Trophoblast cell (in vitro differentiated cells and primary cell): ENCODE data around the gene AKAP13.
A peak's percentile ranks its signal among the peaks of the same experiment; 100 is the strongest.

Experiments used
- DNase-seq, 2 donors: peaks; one replicate each; pipeline ENCODE4 v3.0.0-alpha.2; 2016
- H2AFZ ChIP-seq: 2 replicates; pipeline ENCODE4 v1.6.1; 2013; ENCODE audit warnings: low read length, moderate library complexity, mild to moderate bottlenecking; ENCODE audit not compliant: insufficient read depth, poor library complexity
- H2AK5ac ChIP-seq: 2 replicates; pipeline ENCODE4 v1.6.1; 2013; ENCODE audit warnings: mild to moderate bottlenecking, low read length
- H2BK120ac ChIP-seq: 2 replicates; pipeline ENCODE4 v1.6.1; 2013; ENCODE audit warnings: low read length, mild to moderate bottlenecking, moderate library complexity; ENCODE audit not compliant: insufficient read depth, poor library complexity
- H2BK12ac ChIP-seq: 2 replicates; pipeline ENCODE4 v1.6.1; 2013; ENCODE audit warnings: mild to moderate bottlenecking, low read length, moderate library complexity
- H2BK5ac ChIP-seq: 2 replicates; pipeline ENCODE4 v1.6.1; 2013; ENCODE audit warnings: low read length, low read depth, moderate library complexity, mild to moderate bottlenecking; ENCODE audit not compliant: poor library complexity
- H3K14ac ChIP-seq: 2 replicates; pipeline ENCODE4 v1.6.1; 2013; ENCODE audit warnings: mild to moderate bottlenecking, low read length
- H3K18ac ChIP-seq: 2 replicates; pipeline ENCODE4 v1.6.1; 2013; ENCODE audit warnings: mild to moderate bottlenecking, low read length
- H3K23ac ChIP-seq: 2 replicates; pipeline ENCODE4 v1.6.1; 2013; ENCODE audit warnings: low read length
- H3K27ac ChIP-seq: 2 replicates; pipeline ENCODE4 v1.5.1; 2013; ENCODE audit warnings: low read depth, mild to moderate bottlenecking, inconsistent platforms, low read length, moderate library complexity
- H3K27me3 ChIP-seq: 2 replicates; pipeline ENCODE4 v1.6.1; 2013; ENCODE audit warnings: inconsistent platforms, mild to moderate bottlenecking, low read length, moderate library complexity; ENCODE audit not compliant: insufficient read depth
- H3K36me3 ChIP-seq, 2 experiments: 1 replicate in 1 of 2; 2 replicates in 1 of 2; pipeline ENCODE4 v1.6.1; 2013; ENCODE audit warnings: low read length in 2 of 2, mild to moderate bottlenecking in 2 of 2, moderate library complexity in 1 of 2; ENCODE audit not compliant: insufficient read depth in 2 of 2, control insufficient read depth in 1 of 2
- H3K4ac ChIP-seq: 2 replicates; pipeline ENCODE4 v1.6.1; 2013; ENCODE audit warnings: low read depth, mild to moderate bottlenecking, low read length, moderate library complexity
- H3K4me1 ChIP-seq, 2 experiments: 1 replicate in 1 of 2; 2 replicates in 1 of 2; pipeline ENCODE4 v1.6.1; 2013; ENCODE audit warnings: low read length in 2 of 2, mild to moderate bottlenecking in 2 of 2, moderate library complexity in 1 of 2; ENCODE audit not compliant: insufficient read depth in 2 of 2, control insufficient read depth in 1 of 2
- H3K4me2 ChIP-seq: 2 replicates; pipeline ENCODE4 v1.6.1; 2013; ENCODE audit warnings: inconsistent platforms, mild to moderate bottlenecking, low read length, moderate library complexity
- H3K4me3 ChIP-seq: 2 replicates; pipeline ENCODE4 v1.5.1; 2013; ENCODE audit warnings: mild to moderate bottlenecking, low read depth, low read length, inconsistent platforms
- H3K79me1 ChIP-seq: one replicate; pipeline ENCODE4 v1.6.1; 2013; ENCODE audit warnings: low read length
- H3K79me2 ChIP-seq: 2 replicates; pipeline ENCODE4 v1.6.1; 2013; ENCODE audit warnings: low read length, mild to moderate bottlenecking; ENCODE audit not compliant: control insufficient read depth, insufficient read depth, poor library complexity
- H3K9ac ChIP-seq: 2 replicates; pipeline ENCODE4 v1.6.1; 2013; ENCODE audit warnings: mild to moderate bottlenecking, low read length
- H3K9me3 ChIP-seq: 2 replicates; pipeline ENCODE4 v1.6.1; 2013; ENCODE audit warnings: low read depth, mild to moderate bottlenecking, control low read depth, inconsistent platforms, low read length; ENCODE audit not compliant: insufficient read depth
- H4K12ac ChIP-seq: 2 replicates; pipeline ENCODE4 v1.6.1; 2013; ENCODE audit warnings: low read depth, mild to moderate bottlenecking, low read length, moderate library complexity
- H4K8ac ChIP-seq: 2 replicates; pipeline ENCODE4 v1.6.1; 2013; ENCODE audit warnings: low read depth, mild to moderate bottlenecking, low read length, moderate library complexity
- H4K91ac ChIP-seq: one replicate; pipeline ENCODE4 v1.6.1; 2013; ENCODE audit warnings: low read depth, mild to moderate bottlenecking, low read length, moderate library complexity
- WGBS: extraction: QIAGEN DNeasy Blood & Tissue Kit; methylation state at CpG from one replicate; pipeline ENCODE4 v1.1.7; 2013; ENCODE audit warnings: missing lambda C conversion rate; ENCODE audit not compliant: insufficient read length, insufficient coverage; ENCODE audit errors: extremely low coverage; 5-methylcytosine and 5-hydroxymethylcytosine counted together

Gene AKAP13

DNA sequence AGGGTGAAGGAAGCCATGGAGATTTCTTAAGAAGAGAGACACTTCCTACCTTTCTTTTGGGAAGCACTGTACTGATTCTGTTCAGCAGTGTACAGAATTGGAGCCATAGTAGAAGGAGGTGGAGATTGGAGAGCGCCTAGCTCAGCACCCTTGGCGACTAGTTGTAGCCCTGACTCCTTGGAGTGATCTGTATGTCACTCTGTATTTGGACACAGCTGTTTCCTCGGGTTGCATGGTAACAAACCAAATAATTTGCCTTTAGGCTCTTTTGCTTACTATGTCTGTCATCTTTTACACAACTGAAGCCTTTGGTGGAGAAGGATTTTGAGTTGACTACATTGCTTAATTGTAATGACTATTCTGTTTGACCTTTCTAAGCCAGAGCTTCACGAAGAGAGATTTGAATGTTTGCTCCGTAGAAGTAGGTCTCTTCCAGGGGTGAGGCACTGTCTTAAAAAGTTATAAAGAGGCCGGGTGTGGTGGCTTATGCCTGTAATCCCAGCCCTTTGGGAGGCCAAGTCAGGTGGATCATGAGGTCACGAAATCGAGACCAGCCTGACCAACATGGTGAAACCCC lies 77.1 kb downstream of the AKAP13 start:
- peaks cover 2 to 7% of the 10 kb centered on the region in 2 experiments for H3K4me1 ChIP-seq
- H3K27me3 ChIP-seq, result no peaks in the 10 kb centered on the region
- DNase-seq, result peak; percentile 89 to 99
- H3K36me3 ChIP-seq, result no peaks in the 10 kb centered on the region
- no peak overlapping the region for H3K23ac ChIP-seq
- H3K79me2 ChIP-seq, result peaks cover 5% of the 10 kb centered on the region
- no peak overlapping the region for H3K14ac ChIP-seq
- H3K79me1 ChIP-seq, result no peaks in the 10 kb centered on the region
- no peak overlapping the region for H3K18ac ChIP-seq
- WGBS, result no CpG with 5 or more reads among the region's 8 CpGs
- H3K4me3 ChIP-seq, result no peak overlapping the region
- no peak overlapping the region for H4K8ac ChIP-seq
- no peak overlapping the region for H2AK5ac ChIP-seq
- no peak overlapping the region for H3K9ac ChIP-seq
- H2AFZ ChIP-seq, result no peak overlapping the region
- no peak overlapping the region for H3K4me2 ChIP-seq
- no peak overlapping the region for H2BK120ac ChIP-seq
- H3K27ac ChIP-seq, result no peak overlapping the region
- no peak overlapping the region for H4K12ac ChIP-seq
- H4K91ac ChIP-seq, result no peak overlapping the region
- H3K9me3 ChIP-seq, result no peaks in the 10 kb centered on the region
- no peak overlapping the region for H2BK12ac ChIP-seq
- H2BK5ac ChIP-seq, result no peak overlapping the region
- H3K4ac ChIP-seq, result peak overlapping the region; percentile 40

DNA sequence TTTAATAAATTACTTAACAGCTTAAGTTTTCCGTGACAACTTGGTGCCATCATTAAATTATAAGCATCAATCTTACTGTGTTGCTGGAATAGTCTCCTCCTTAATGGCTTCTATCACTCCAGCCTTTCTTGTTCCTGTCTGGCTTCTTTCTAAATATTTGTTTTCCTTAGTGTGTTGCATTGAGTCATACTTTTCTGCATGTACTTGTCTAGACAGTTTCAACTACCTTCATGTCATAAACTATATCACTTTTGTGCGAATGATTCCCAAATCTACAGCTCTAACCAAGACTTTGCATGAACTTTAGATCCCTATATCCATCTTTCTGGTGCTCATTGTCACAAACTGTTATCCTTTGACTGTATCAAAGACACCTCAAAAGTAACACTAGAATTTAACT lies 78.4 kb downstream of the AKAP13 start:
- H3K27ac ChIP-seq, result no peak overlapping the region
- no peak overlapping the region for H2BK12ac ChIP-seq
- H3K4me3 ChIP-seq, result no peak overlapping the region
- DNase-seq, result peak in 1 of 2 donors; percentile 70
- H3K4ac ChIP-seq, result no peak overlapping the region
- H4K91ac ChIP-seq, result no peak overlapping the region
- no peak overlapping the region for H4K8ac ChIP-seq
- H2BK120ac ChIP-seq, result no peak overlapping the region
- H3K14ac ChIP-seq, result no peak overlapping the region
- no peak overlapping the region for H3K18ac ChIP-seq
- no peak overlapping the region for H4K12ac ChIP-seq
- no peaks in the 10 kb centered on the region for H3K79me1 ChIP-seq
- no peak overlapping the region for H3K23ac ChIP-seq
- no peak overlapping the region for H2AFZ ChIP-seq
- H3K9ac ChIP-seq, result no peak overlapping the region
- no peak overlapping the region for H3K4me2 ChIP-seq
- H3K27me3 ChIP-seq, result no peaks in the 10 kb centered on the region
- H3K36me3 ChIP-seq, result no peaks in the 10 kb centered on the region
- H3K9me3 ChIP-seq, result no peaks in the 10 kb centered on the region
- H3K4me1 ChIP-seq, result peaks cover 0 to 5% of the 10 kb centered on the region in 2 experiments
- no CpG with 5 or more reads among the region's 2 CpGs for WGBS
- no peak overlapping the region for H2BK5ac ChIP-seq
- no peak overlapping the region for H2AK5ac ChIP-seq
- peaks cover 4% of the 10 kb centered on the region for H3K79me2 ChIP-seq

DNA sequence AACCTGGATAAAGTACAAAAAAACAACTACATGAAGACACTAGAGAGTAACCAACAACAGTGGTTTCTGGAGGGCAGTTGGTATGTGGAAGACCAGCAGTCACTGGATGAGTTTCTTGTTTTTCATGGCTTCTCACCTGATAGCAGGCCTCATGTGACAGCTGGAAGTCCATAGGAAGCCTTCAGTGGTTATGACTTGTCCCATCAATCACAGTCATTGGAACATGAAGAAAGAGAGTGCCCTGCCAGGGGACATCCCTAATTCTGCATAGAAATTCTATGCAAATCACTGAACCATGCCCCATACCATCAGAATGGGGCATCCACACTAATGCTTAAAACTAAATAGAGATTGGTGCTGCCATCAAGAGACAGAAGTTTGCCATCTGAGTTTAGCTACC lies 81.6 kb downstream of the AKAP13 start:
- H2AK5ac ChIP-seq, result no peak overlapping the region
- no peak for DNase-seq
- no peak overlapping the region for H4K8ac ChIP-seq
- no peaks in the 10 kb centered on the region for H3K27me3 ChIP-seq
- H3K14ac ChIP-seq, result no peak overlapping the region
- H4K12ac ChIP-seq, result no peak overlapping the region
- no peak overlapping the region for H3K23ac ChIP-seq
- no peaks in the 10 kb centered on the region for H3K9me3 ChIP-seq
- H2AFZ ChIP-seq, result no peak overlapping the region
- peaks cover 2 to 6% of the 10 kb centered on the region in 2 experiments for H3K4me1 ChIP-seq
- no peak overlapping the region for H2BK5ac ChIP-seq
- H3K79me1 ChIP-seq, result no peaks in the 10 kb centered on the region
- no peak overlapping the region for H3K4me3 ChIP-seq
- H3K18ac ChIP-seq, result no peak overlapping the region
- no peaks in the 10 kb centered on the region for H3K36me3 ChIP-seq
- no peak overlapping the region for H2BK120ac ChIP-seq
- no peak overlapping the region for H2BK12ac ChIP-seq
- no peak overlapping the region for H4K91ac ChIP-seq
- no peak overlapping the region for H3K27ac ChIP-seq
- H3K9ac ChIP-seq, result no peak overlapping the region
- H3K4ac ChIP-seq, result no peak overlapping the region
- no peak overlapping the region for H3K4me2 ChIP-seq
- no peaks in the 10 kb centered on the region for H3K79me2 ChIP-seq

DNA sequence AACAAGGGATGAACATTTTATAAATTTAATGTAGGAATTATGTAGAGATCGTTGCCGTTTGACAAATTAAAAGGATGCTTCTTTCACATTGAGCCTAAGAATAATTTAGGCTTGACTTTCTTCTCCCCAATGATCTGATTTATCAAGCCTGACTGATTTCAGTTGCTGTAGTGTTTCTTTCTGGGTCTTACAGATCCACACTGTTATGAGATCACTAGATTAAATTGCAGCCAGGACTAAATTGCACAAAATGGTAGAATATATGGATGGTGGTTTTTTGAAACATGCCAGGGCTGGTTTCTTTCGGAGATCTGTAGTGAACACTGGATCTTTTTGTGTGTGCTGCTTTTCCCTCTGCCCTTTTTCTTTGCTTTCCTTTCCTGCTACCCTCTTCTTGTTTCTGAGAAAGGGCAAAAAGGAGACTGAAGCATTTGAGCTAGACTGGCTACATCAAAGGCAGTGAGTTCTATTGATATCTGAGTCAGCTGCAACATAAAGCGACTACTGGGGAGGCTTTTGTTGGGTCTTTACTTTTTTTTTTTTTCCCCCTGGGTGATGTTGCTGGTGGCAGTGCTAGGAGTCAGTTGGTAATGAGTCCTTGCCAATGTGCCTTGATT lies 83.0 kb downstream of the AKAP13 start:
- H2BK12ac ChIP-seq, result no peak overlapping the region
- H3K27me3 ChIP-seq, result no peaks in the 10 kb centered on the region
- H3K4me3 ChIP-seq, result no peak overlapping the region
- no peak overlapping the region for H2AFZ ChIP-seq
- H2AK5ac ChIP-seq, result no peak overlapping the region
- H3K9ac ChIP-seq, result no peak overlapping the region
- H3K9me3 ChIP-seq, result no peaks in the 10 kb centered on the region
- no peak overlapping the region for H2BK120ac ChIP-seq
- H4K12ac ChIP-seq, result no peak overlapping the region
- DNase-seq, result no peak
- no peak overlapping the region for H4K8ac ChIP-seq
- no peak overlapping the region for H3K4ac ChIP-seq
- no peak overlapping the region for H3K18ac ChIP-seq
- H4K91ac ChIP-seq, result no peak overlapping the region
- H3K23ac ChIP-seq, result no peak overlapping the region
- no CpG with 5 or more reads among the region's 4 CpGs for WGBS
- H3K79me2 ChIP-seq, result no peaks in the 10 kb centered on the region
- peaks cover 2% of the 10 kb centered on the region in 2 experiments for H3K4me1 ChIP-seq
- no peaks in the 10 kb centered on the region for H3K36me3 ChIP-seq
- H3K4me2 ChIP-seq, result no peak overlapping the region
- H3K14ac ChIP-seq, result no peak overlapping the region
- H3K79me1 ChIP-seq, result no peaks in the 10 kb centered on the region
- H3K27ac ChIP-seq, result no peak overlapping the region
- no peak overlapping the region for H2BK5ac ChIP-seq
